Erythroblast (primary cell): ENCODE results near the gene SNX33.

Experiments used
- DNase-seq, 2 experiments: peaks; one replicate each; lab custom pipeline; 2025; lab: John Stamatoyannopoulos, UW
- GATA1 ChIP-seq: IDR thresholded peaks from 2 replicates; pipeline ENCODE4 v1.6.1; 2011; ENCODE audit warnings: low read depth, mild to moderate bottlenecking, control low read depth, low read length, moderate library complexity
- POLR2A ChIP-seq: IDR thresholded peaks from 2 replicates; pipeline ENCODE4 v1.6.1; 2011; ENCODE audit warnings: mild to moderate bottlenecking, low read length

The SNX33 gene

DNA sequence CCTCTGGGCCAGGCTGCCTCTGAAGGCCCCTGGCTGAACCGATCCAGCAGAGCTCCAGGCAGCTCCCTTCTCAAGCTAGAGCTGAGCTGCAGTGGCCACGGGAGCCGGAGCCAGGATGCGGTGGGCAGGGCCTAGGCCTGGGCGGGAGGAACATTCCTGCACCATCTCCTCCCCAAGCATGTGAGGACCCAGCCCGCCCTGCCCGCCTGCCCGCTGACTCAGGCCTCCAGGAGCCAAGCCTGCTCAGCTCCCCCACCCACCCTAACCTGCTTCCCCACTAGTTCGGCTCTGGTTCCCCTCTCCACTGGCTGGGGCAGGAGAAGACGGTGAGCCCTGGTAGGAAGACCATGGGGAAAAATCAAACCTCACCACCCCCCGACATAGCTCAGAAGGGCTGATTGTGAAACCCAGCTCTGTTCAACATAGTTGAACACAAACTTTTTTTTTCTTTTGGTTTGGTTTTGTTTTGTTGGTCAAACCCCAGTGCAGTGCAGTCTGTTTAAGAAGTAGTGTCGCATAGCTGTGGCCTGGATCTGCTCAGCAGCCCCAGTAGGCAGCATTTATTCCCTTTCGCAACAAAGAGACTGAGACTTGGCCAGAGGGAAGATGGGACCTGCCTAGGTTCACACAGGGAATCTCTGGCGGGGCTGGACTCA lies 13.5 kb downstream of the SNX33 start:
- DNase-seq = no peak
- TF ChIP-seq POLR2A = no peak
- TF ChIP-seq GATA1 = no peak

- TF ChIP-seq GATA1 (no peak), POLR2A (no peak)
- no peak for DNase-seq
These were observed 14.0 kb downstream of the SNX33 start for GRCh38 chr15:75661756-75662140.

GRCh38 chr15:75662823-75663519 lies 15.3 kb downstream of the SNX33 start:
- no peak for DNase-seq
- TF ChIP-seq POLR2A = no peak
- TF ChIP-seq GATA1 = no peak

DNA sequence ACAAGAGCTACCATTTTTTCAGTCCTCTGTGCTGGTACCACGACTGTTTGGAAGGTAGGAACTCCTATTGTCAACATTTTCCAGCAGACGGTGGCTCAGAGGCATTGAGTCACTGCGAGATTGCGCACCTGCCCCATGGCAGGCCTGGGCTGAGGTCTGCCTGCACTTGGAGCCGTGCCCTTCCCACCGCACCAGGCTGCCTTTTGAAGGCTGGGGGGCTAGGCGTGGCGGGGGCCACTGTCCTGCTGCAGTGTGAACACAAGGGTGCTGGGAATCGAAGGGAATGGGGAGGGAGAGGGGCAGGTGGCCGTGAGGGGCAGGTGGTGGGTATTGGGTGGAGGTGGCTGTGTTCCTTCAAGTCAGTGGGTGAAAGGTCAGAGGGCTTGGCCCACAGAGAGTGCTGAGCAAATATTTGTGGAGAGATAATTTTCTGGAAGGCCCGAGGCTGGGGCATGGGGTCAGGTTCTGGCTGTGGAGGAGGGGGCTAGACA lies 16.3 kb downstream of the SNX33 start:
- no peak for TF ChIP-seq GATA1
- TF ChIP-seq POLR2A = no peak
- DNase-seq = no peak

DNA sequence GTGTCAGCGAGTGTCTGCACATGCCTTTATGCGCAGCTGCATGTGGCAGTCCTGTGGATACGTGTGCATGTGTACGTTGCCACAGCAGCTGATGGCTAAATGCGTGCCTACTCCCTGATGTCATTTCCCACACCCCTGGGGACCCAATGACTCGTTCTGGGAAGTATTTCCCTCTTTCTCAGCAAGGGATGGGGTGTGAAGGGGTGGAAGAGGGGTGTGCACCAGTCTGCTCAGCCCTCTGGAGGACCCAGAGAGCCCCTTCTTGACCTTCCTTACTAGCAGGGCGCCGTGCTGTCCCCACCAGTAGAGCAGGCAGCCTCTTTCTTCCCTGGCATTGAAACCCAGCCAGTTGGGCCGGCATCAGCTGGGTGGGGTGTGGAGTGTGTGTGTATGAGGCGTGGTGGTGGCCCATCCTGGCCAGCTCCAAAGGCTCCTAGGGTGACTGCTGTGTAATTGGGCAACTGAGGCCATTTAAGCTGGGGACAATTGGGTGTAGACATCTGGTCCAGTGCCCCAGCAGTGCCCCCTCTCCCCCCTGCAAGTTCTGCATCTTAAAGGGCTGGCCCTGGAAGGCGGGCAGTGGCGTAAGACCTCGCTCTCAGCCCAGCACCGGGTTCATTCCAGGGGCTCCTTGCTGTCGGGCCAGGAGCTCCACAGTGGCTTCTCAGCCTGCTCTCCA lies 19.2 kb downstream of the SNX33 start:
- TF ChIP-seq GATA1 (no peak), POLR2A (no peak)
- DNase-seq = no peak

GRCh38 chr15:75669191-75669878 lies 21.6 kb downstream of the SNX33 start:
- no peak for DNase-seq
- TF ChIP-seq GATA1 (no peak), POLR2A (no peak)

GRCh38 chr15:75669879-75670212 lies 22.1 kb downstream of the SNX33 start:
- TF ChIP-seq POLR2A (no peak), GATA1 (no peak)
- DNase-seq = no peak

DNA sequence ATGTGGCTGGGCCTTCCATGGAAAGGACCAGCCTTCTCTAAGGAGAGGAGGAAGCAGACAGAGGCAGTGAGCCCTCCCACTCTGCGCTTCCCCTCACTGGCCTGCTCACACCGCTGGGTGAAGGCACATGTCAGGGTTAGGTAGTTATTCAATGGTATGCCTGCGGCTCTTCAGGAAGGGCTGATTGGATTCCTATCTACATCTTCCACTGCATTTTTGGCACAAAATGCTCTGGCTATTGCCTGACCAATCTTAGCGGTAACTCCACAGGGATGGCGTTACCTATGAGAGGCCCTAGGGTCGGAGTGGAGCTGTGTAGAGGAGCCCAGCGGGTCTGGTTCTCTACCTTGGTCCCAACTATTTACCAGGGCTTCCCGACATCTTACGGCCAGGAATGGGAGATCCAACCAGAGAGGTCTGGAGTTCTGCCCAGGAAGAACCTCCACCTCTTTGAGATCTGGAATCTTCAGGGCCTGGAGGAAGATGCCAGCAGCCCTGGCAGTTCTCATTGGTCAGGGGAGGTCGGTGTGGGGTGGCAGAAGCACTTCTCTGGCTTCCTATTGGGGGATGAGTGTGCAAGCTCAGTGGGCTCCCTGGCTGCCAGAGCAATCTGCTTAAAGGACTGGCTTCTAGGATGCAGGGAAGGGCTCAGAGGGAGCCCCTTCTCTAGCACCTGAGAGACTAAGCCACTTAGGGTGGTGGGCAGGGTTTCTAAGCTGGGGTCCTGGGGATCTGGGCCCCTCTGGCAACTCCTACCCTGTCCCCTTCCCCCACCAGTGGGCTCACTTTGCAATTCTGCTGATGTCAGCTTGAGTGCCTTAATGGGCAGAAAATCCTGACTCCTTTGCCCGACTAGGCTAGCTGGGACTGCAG lies 24.3 kb downstream of the SNX33 start:
- TF ChIP-seq POLR2A = no peak
- TF ChIP-seq GATA1 = no peak
- DNase-seq = no peak

GRCh38 chr15:75672646-75673425 lies 25.1 kb downstream of the SNX33 start:
- TF ChIP-seq POLR2A = no peak
- no peak for TF ChIP-seq GATA1
- DNase-seq = no peak

DNA sequence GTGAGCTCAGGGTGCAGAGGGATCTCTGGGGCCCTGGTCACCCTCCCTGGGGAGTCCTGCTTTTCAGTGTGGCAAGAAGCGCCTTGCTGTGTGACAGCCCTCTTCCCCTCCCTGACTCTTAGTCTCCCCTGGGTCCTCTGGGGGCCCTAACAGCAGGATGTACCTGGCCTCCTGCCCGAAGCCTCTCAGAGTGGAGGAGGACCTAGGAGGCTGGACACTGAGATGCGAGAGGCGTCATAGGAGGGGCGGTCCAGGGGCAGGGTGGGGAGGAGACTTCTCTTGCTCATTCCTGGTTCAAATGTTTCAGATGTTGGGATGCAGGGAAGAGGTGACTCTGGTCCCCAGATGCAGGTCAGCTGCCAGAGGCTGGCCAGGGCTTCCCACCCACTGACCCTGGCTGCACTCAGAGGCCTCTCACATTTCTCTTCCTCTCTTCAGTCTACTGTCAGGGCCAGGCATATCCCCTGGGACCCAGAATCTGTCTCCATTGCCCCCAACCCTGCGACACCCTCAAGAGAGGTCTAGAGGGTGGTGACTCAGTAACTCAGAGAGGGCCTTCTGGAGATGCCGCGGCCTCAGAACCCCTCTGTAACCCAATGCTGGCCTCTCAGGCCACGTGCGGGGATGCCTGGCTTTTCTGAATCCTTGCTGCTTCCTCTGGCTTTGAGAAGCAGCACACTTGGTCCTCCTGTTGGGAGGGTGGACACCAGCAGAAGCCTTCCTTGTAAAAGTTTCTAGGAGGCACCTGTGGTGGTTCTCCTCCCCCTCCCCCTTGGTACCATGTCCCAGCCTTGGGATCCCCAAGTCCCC lies 25.9 kb downstream of the SNX33 start:
- no peak for TF ChIP-seq POLR2A
- TF ChIP-seq GATA1 = no peak
- no peak for DNase-seq

DNA sequence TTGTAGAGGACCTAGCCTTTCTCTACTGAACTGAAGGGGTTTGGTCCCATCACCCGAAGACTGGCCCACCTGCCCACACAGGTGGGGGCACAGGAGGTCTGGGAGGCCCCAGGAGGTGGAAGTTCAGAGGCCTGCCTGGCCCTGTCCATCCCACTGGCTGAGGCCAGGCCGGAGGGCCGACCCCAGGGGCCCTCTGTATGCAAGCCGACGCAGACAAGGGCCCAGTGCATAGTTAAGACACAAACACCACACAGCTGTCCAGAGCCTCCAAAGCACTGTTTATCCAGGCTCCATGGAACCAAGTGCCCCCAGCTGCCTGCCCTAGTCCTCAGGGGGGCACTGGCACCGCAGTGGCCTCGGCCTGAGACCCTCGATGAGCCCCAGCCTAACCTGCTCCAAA lies 26.7 kb downstream of the SNX33 start:
- no peak for DNase-seq
- TF ChIP-seq POLR2A (no peak), GATA1 (no peak)
